Chondrocyte (in vitro differentiated cells): ENCODE results near the gene BEND5. TPM values are rescaled to one million over a fixed set of nuclear protein-coding genes. Genes with fewer than 3 reads are reported as not detected.

Experiments
- DNase-seq: peaks from one replicate; pipeline ENCODE4 v3.0.0; 2021; ENCODE audit warnings: mixed read lengths, low spot score
- H3K27ac Mint-ChIP-seq: one replicate; pipeline ENCODE4 v1.8.0; 2021; ENCODE audit warnings: mild to moderate bottlenecking, moderate library complexity, mixed read lengths; ENCODE audit not compliant: unreplicated experiment
- H3K27me3 Mint-ChIP-seq: 2 replicates; pipeline ENCODE4 v1.8.0; 2021; ENCODE audit warnings: low read depth, mixed read lengths
- H3K36me3 Mint-ChIP-seq: 2 replicates; pipeline ENCODE4 v1.8.0; 2021; ENCODE audit warnings: low read depth, mixed read lengths
- H3K4me1 Mint-ChIP-seq: 2 replicates; pipeline ENCODE4 v1.8.0; 2021; ENCODE audit warnings: low read depth, mild to moderate bottlenecking, mixed read lengths
- H3K4me3 Mint-ChIP-seq: one replicate; pipeline ENCODE4 v1.8.0; 2021; ENCODE audit warnings: mild to moderate bottlenecking, moderate library complexity, mixed read lengths; ENCODE audit not compliant: unreplicated experiment
- H3K9me3 Mint-ChIP-seq: 2 replicates; pipeline ENCODE4 v1.8.0; 2021; ENCODE audit warnings: low read depth, mixed read lengths
- CTCF ChIP-seq: fragments of 200-600 bp; sonication (generic); IDR thresholded peaks from 2 replicates; pipeline ENCODE4 v1.5.0; 2021; ENCODE audit warnings: antibody characterized with exemption, mild to moderate bottlenecking, moderate library complexity
- total RNA-seq: library from RNA; stranded (reverse); gene quantifications from 3 replicates; pipeline ENCODE4 v1.2.1, GENCODE V29; 2021

BEND5 gene
- total RNA-seq, 1 donor from 2014 or later = 4.2 TPM

DNA sequence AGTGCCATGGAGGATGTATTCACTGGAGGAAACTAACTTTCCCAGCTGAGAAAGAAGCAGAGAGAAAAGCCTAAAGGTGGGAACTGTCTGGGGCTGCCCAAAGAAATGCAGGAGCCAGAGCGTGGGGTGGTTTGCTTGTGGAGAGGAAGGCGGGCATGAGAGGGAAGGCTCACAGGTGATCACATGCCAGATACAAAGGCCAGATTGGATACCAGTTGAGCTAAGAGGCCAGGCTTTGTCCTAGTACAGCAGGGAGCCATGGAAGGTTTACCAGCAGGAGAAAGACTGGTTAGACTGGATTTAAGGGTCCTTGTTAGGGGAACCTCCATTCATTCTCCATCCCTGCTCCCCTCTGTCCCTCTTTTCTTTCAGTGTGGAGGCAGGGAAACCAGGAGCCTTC lies 66.4 kb downstream of the BEND5 start:
- TF ChIP-seq CTCF = no peak
- DNase-seq = no peak
- peaks cover 23% of the 10 kb centered on the region for H3K27me3 Mint-ChIP-seq
- H3K4me3 Mint-ChIP-seq = no peak overlapping the region
- H3K4me1 Mint-ChIP-seq = no peaks in the 10 kb centered on the region
- no peaks in the 10 kb centered on the region for H3K9me3 Mint-ChIP-seq
- no peaks in the 10 kb centered on the region for H3K36me3 Mint-ChIP-seq
- H3K27ac Mint-ChIP-seq = no peak overlapping the region

DNA sequence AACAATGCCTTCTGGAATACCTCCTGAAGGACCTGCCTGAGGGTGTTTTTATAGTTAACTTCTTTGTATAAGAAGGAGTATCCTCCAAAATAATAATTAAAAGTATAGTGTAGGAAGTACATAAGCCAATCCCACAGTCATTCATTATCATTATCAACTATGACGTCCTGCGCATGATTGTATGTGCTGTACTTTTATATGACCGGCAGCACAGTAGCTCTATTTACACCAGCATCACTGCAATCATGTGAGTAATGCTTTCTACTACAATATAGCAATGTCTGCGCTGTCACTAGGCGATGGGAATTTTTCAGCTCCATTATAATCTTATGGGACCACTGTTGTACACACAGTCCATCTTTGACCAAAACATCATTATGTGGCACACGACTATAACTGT lies 72.0 kb downstream of the BEND5 start:
- no peaks in the 10 kb centered on the region for H3K4me1 Mint-ChIP-seq
- no peaks in the 10 kb centered on the region for H3K9me3 Mint-ChIP-seq
- H3K27ac Mint-ChIP-seq = no peak overlapping the region
- no peak overlapping the region for H3K4me3 Mint-ChIP-seq
- H3K36me3 Mint-ChIP-seq = no peaks in the 10 kb centered on the region
- peaks cover 35% of the 10 kb centered on the region for H3K27me3 Mint-ChIP-seq
- DNase-seq = no peak
- no peak for TF ChIP-seq CTCF

GRCh38 chr1:48701445-48701844 lies 75.2 kb downstream of the BEND5 start:
- no peak overlapping the region for H3K4me3 Mint-ChIP-seq
- no peak overlapping the region for H3K27ac Mint-ChIP-seq
- H3K9me3 Mint-ChIP-seq = no peaks in the 10 kb centered on the region
- peaks cover 47% of the 10 kb centered on the region for H3K27me3 Mint-ChIP-seq
- no peaks in the 10 kb centered on the region for H3K36me3 Mint-ChIP-seq
- no peak for DNase-seq
- no peak for TF ChIP-seq CTCF
- no peaks in the 10 kb centered on the region for H3K4me1 Mint-ChIP-seq

GRCh38 chr1:48697066-48697707 lies 79.5 kb downstream of the BEND5 start:
- Mint-ChIP-seq H3K36me3 (no peaks in the 10 kb centered on the region), H3K9me3 (no peaks in the 10 kb centered on the region), H3K27me3 (peaks cover 56% of the 10 kb centered on the region), H3K4me1 (no peaks in the 10 kb centered on the region), H3K27ac (no peak overlapping the region), H3K4me3 (no peak overlapping the region)
- DNase-seq = no peak
- TF ChIP-seq CTCF = peak; percentile 91

DNA sequence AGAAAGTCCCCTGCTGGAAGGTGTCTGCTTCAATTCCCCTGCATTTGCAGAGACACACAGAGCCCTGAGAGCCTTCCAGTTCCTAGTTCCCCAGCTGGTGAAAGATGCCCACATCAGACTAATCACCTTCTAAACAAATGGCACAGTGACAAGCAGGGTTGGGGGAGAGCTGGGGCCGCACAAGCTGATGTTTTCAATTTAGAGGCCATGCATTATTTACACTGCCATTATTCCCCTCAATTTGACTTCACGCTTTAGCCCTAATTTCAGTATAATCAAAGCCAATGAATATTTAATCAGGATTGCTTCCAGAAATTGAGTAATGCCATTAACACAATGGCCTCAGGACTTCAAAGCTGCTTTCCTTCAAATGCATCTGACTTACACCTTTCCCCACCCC lies 81.5 kb downstream of the BEND5 start:
- Mint-ChIP-seq H3K27me3 (peaks cover 50% of the 10 kb centered on the region), H3K4me3 (no peak overlapping the region), H3K27ac (no peak overlapping the region), H3K4me1 (no peaks in the 10 kb centered on the region), H3K36me3 (no peaks in the 10 kb centered on the region), H3K9me3 (no peaks in the 10 kb centered on the region)
- no peak for TF ChIP-seq CTCF
- no peak for DNase-seq
